Measurements from ENCODE around the gene WDR1. TPM values are rescaled to one million over a fixed set of nuclear protein-coding genes. Genes with fewer than 3 reads are reported as not detected.

Gene WDR1
- total RNA-seq, 1 experiment from 2014 or later, result 227 TPM

DNA sequence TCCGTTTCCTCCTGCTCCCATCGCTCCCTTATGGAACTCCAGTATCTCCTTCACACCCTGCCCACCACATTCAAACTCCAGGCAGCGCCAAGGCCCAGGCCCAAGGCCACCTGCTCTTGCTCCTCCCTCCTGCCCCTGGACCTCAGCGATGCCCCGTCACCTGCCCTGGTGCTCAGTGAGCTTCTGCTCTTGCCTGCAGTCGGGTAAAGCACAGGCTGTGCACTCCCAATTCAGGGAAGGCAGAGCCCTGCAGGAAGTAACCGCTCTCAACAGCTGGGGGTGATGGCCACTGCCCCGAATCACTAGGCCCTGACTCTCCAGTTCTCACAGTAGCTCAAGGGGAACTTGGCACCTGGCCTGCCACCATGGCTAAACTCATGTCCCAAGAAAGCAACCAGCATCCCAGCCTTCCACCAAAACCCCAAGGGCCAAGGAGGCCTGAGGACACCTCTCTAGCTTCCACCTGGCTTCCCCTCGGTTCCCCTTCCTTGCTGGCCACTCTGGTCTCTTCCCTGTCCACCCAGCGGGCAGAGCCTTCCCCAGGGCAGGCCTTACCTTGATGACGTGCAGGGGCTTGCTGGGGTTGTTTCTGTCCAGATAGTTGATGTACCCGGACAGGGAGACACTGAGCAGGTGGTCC is 29.3 kb downstream of the WDR1 start:
- H3K9me3 ChIP-seq (ENCODE audit: low read depth, low read length, poor library complexity, severe bottlenecking), result no peaks in the 10 kb centered on the region
- no peaks in the 10 kb centered on the region for H3K4me1 ChIP-seq (ENCODE audit: insufficient read depth, low read length, poor library complexity, severe bottlenecking)
- H3K36me3 ChIP-seq (ENCODE audit: insufficient read depth, low read length, poor library complexity, severe bottlenecking), result peaks cover 60% of the 10 kb centered on the region
- intact Hi-C loops (cut with micrococcal nuclease; ENCODE audit: unreplicated experiment), result no loop called here
- no TSS peak for BruUV-seq (replicated peaks)
- ChIA-PET POLR2A (ENCODE audit: low non-redundant PET) (no interaction called here), CTCF (no interaction called here)
- no peak for DNase-seq (ENCODE audit: low spot score)
- no peaks in the 10 kb centered on the region for H3K27me3 ChIP-seq (replicated peaks; ENCODE audit: insufficient read depth, low read depth, low read length, poor library complexity)
- TF ChIP-seq, protein P1, sequence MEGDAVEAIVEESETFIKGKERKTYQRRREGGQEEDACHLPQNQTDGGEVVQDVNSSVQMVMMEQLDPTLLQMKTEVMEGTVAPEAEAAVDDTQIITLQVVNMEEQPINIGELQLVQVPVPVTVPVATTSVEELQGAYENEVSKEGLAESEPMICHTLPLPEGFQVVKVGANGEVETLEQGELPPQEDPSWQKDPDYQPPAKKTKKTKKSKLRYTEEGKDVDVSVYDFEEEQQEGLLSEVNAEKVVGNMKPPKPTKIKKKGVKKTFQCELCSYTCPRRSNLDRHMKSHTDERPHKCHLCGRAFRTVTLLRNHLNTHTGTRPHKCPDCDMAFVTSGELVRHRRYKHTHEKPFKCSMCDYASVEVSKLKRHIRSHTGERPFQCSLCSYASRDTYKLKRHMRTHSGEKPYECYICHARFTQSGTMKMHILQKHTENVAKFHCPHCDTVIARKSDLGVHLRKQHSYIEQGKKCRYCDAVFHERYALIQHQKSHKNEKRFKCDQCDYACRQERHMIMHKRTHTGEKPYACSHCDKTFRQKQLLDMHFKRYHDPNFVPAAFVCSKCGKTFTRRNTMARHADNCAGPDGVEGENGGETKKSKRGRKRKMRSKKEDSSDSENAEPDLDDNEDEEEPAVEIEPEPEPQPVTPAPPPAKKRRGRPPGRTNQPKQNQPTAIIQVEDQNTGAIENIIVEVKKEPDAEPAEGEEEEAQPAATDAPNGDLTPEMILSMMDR (conservative IDR thresholded peaks at IDR 0.05; ENCODE audit: low read depth, low read length), result no peak
- no peak for TF ChIP-seq EZH2 (IDR thresholded peaks at IDR 0.05; ENCODE audit: borderline replicate concordance, low read depth, low read length, poor library complexity, severe bottlenecking)
- no peak overlapping the region for H3K4me3 ChIP-seq (ENCODE audit: low read depth, low read length, poor library complexity, severe bottlenecking)
- H3K27ac ChIP-seq (ENCODE audit: low read depth, low read length, poor library complexity, severe bottlenecking), result no peak overlapping the region

DNA sequence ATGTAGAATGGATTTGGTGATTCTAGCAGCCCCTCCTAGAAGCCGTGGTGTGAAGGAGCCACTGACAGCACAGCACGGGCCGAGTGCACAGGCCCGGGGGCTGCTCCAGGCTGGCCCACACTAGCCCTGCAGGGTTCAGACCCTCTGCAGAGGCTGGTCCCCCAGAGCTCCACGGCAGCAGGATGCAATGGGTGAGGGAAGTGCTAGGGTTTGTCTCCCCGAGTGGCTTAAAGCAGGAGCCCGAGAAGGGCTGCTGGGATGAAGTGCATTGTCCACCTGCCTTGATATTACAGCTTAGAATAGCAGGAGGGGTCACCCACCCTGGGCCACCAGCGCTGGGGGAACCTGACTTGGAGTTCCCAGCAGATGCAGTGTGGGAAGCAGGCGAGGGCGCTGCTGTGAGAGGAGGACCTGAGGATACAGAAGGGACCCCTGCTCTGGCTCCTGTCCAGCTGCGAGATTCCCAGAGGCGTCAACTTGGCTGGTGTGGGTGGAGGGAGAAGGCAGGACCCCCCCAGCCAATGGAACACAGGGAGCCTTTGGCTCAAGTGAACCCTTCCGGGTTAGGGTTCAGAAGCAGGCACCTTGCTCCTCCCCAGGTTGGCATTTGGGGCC is 30.0 kb downstream of the WDR1 start:
- BruUV-seq (replicated peaks), result no TSS peak
- H3K4me1 ChIP-seq (ENCODE audit: insufficient read depth, low read length, poor library complexity, severe bottlenecking), result no peaks in the 10 kb centered on the region
- intact Hi-C loops (cut with micrococcal nuclease; ENCODE audit: unreplicated experiment), result no loop called here
- POLR2A ChIA-PET (ENCODE audit: low non-redundant PET), result no interaction called here
- DNase-seq (ENCODE audit: low spot score), result no peak
- TF ChIP-seq, protein P1 (conservative IDR thresholded peaks at IDR 0.05; ENCODE audit: low read depth, low read length), result no peak
- no peak for TF ChIP-seq EZH2 (IDR thresholded peaks at IDR 0.05; ENCODE audit: borderline replicate concordance, low read depth, low read length, poor library complexity, severe bottlenecking)
- peaks cover 60% of the 10 kb centered on the region for H3K36me3 ChIP-seq (ENCODE audit: insufficient read depth, low read length, poor library complexity, severe bottlenecking)
- H3K9me3 ChIP-seq (ENCODE audit: low read depth, low read length, poor library complexity, severe bottlenecking), result no peaks in the 10 kb centered on the region
- H3K4me3 ChIP-seq (ENCODE audit: low read depth, low read length, poor library complexity, severe bottlenecking), result no peak overlapping the region
- H3K27me3 ChIP-seq (replicated peaks; ENCODE audit: insufficient read depth, low read depth, low read length, poor library complexity), result no peaks in the 10 kb centered on the region
- H3K27ac ChIP-seq (ENCODE audit: low read depth, low read length, poor library complexity, severe bottlenecking), result no peak overlapping the region
- CTCF ChIA-PET, result no interaction called here

DNA sequence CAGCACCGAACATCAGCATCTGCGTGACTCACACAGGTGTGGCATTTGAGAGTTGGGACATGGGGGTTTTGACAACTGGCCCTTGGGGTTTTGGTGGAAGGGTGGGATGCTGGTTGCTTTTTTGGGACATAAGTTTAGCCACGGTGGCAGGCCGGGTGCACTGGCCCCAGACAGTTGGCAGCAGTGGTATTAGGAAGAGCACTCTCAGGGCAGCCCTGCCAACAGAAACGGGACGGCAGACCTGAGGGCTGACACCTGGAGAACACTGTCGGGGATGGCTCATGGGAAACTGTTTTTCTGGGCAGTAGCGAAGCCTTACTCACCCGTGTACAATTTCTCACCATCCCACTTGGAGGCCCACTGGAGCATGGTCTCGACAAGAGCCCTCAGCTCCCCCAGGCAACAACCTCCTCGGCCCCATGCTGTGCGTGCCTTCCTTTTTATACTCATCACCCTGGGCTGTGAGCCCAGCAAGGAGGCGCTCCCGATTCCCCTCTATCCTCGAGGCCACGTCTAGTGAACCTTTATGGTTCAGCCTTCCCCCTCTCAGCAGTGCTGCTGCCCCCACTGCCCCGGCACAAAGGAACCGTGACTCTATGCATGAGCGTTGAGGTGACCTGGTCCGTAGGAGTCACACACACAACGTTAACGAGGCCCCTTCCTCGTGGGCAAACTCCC is 30.6 kb downstream of the WDR1 start:
- no peaks in the 10 kb centered on the region for H3K9me3 ChIP-seq (ENCODE audit: low read depth, low read length, poor library complexity, severe bottlenecking)
- H3K27me3 ChIP-seq (replicated peaks; ENCODE audit: insufficient read depth, low read depth, low read length, poor library complexity), result no peaks in the 10 kb centered on the region
- TF ChIP-seq, protein P1 (conservative IDR thresholded peaks at IDR 0.05; ENCODE audit: low read depth, low read length), result no peak
- TF ChIP-seq EZH2 (IDR thresholded peaks at IDR 0.05; ENCODE audit: borderline replicate concordance, low read depth, low read length, poor library complexity, severe bottlenecking), result no peak
- no peak overlapping the region for H3K4me3 ChIP-seq (ENCODE audit: low read depth, low read length, poor library complexity, severe bottlenecking)
- POLR2A ChIA-PET (ENCODE audit: low non-redundant PET), result no interaction called here
- DNase-seq (ENCODE audit: low spot score), result no peak
- CTCF ChIA-PET, result no interaction called here
- no TSS peak for BruUV-seq (replicated peaks)
- intact Hi-C loops (cut with micrococcal nuclease; ENCODE audit: unreplicated experiment), result no loop called here
- H3K27ac ChIP-seq (ENCODE audit: low read depth, low read length, poor library complexity, severe bottlenecking), result no peak overlapping the region
- H3K4me1 ChIP-seq (ENCODE audit: insufficient read depth, low read length, poor library complexity, severe bottlenecking), result no peaks in the 10 kb centered on the region
- H3K36me3 ChIP-seq (ENCODE audit: insufficient read depth, low read length, poor library complexity, severe bottlenecking), result peaks cover 59% of the 10 kb centered on the region
